NB4 (cell line): ENCODE measurements around the gene NR3C2.

Source experiments
- DNase-seq: peaks from one replicate; pipeline ENCODE4 v3.0.0; 2010; ENCODE audit warnings: low read depth
- H3K4me3 ChIP-seq: one replicate; pipeline ENCODE4 v1.5.1; 2011; ENCODE audit warnings: mild to moderate bottlenecking, low read depth, low read length, moderate library complexity
- CTCF ChIP-seq: IDR thresholded peaks from one replicate; pipeline ENCODE4 v1.5.1; 2012; ENCODE audit warnings: low read depth, low read length
- MYC ChIP-seq: IDR thresholded peaks from 2 replicates; pipeline ENCODE4 v1.6.1; 2011; ENCODE audit warnings: low read depth, low read length
- POLR2A ChIP-seq: IDR thresholded peaks from 2 replicates; pipeline ENCODE4 v1.6.1; 2011; ENCODE audit warnings: mild to moderate bottlenecking; ENCODE audit not compliant: insufficient read length; ENCODE audit errors: extremely low read depth
- TF ChIP-seq, protein P1 (sequence below): IDR thresholded peaks from 2 replicates; pipeline ENCODE4 v1.6.1; 2011; ENCODE audit warnings: low read depth, low read length

Gene NR3C2

GRCh38 chr4:148152868-148153625, 289.2 kb downstream of the NR3C2 start:
- DNase-seq: no peak
- TF ChIP-seq, protein P1, sequence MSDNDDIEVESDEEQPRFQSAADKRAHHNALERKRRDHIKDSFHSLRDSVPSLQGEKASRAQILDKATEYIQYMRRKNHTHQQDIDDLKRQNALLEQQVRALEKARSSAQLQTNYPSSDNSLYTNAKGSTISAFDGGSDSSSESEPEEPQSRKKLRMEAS: no peak
- TF ChIP-seq POLR2A (no peak), CTCF (no peak), MYC (no peak)
- H3K4me3 ChIP-seq: no peak overlapping the region

DNA sequence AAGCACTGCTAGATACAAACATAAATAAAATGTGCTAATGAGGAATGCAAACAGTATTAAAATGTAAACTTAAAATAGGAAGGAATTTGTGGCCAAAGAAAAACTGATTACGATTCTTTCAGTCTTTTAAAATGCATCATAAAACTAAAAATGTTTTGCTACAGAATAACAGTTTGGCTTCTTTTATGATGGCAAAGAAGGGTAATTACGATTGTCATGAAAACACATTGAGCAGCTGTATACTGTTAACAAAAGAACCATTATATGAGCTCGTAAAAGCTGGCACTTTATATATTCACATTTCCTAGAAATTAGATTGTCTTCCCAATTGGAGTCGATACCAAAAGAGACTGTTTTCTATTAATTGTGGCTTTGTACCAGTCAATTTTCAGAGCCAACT, 290.4 kb downstream of the NR3C2 start:
- no peak for DNase-seq
- TF ChIP-seq, protein P1: no peak
- TF ChIP-seq POLR2A (no peak), CTCF (no peak), MYC (no peak)

DNA sequence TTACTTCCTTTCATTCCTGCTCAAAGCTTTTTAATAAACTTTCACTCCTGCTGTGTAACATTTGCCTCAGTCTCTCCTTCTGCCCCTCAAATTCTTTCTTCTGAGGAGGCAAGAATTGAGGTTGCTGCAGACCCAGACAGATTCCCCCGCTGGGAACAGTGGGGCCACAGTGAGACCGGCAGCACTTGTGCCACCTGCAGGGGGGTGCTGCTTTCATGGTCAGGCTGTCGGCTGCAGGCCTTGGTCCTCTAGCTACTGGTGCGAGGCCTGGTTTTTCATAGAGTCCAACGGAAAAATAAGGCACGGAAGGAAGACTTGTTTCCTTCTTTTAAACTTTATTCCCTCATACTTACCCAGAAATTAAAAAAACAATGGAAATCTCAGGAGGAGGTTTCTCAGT, 296.7 kb downstream of the NR3C2 start:
- no peak for DNase-seq
- H3K4me3 ChIP-seq: no peak overlapping the region
- TF ChIP-seq, protein P1: no peak
- no peak for TF ChIP-seq CTCF
- no peak for TF ChIP-seq MYC
- no peak for TF ChIP-seq POLR2A

More for the DNA sequence above, 290.4 kb downstream of the NR3C2 start:
- H3K4me3 ChIP-seq: no peak overlapping the region

DNA sequence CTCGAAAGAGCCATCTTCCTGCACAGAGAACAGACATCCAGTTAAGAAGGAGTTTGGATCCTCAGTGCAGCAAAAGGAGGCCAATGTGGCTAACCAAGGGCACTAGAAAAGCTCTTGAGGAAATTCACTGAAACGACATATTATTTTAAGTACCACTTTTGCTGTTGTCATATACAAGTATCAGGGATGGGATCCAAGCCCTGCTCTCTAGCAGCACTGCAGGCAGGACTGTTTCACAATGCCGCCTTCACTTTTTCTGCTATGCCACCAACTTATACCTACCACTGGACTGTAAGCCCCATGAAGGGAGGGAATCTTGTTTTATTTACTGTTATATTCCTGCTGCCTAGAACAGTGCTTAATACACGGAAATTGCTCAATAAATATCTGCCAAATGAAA, 299.0 kb downstream of the NR3C2 start:
- H3K4me3 ChIP-seq: no peak overlapping the region
- TF ChIP-seq, protein P1: no peak
- TF ChIP-seq CTCF (no peak), MYC (no peak), POLR2A (no peak)
- no peak for DNase-seq

DNA sequence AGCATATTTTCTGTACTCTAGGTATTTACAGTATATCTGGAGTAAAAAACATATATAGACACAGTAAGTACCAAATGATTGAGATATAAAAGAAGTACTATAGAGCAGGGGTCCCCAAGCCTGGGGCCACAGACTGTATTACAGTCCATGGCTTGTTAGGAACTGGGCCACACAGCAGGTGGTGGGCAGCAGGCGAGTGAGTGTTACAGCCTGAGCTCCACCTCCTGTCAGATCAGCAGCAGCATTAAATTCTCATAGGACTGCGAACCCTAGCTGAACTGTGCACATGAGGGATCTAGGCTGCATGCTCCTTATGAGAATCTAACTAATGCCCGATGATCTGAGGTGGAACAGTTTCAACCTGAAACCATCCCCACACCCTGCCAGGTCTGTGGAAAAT, 300.7 kb downstream of the NR3C2 start:
- TF ChIP-seq CTCF (no peak), MYC (no peak), POLR2A (no peak)
- TF ChIP-seq, protein P1: no peak
- H3K4me3 ChIP-seq: no peak overlapping the region
- no peak for DNase-seq
